ENCODE measurements around the gene SLC9B2. TPM values are rescaled to one million over a fixed set of nuclear protein-coding genes. Genes with fewer than 3 reads are reported as not detected.

The SLC9B2 gene
- total RNA-seq, 1 donor from 2014 or later: 16.3 TPM

- Histone ChIP-seq H2AFZ (ENCODE audit: low read depth, low read length) (no peak overlapping the region), H3K9me3 (ENCODE audit: insufficient read depth, low read depth, low read length) (no peaks in the 10 kb centered on the region), H3K4me3 (ENCODE audit: insufficient read depth, low read depth, low read length) (no peak overlapping the region), H3K4me1 (ENCODE audit: insufficient read depth, low read length) (peaks cover 12% of the 10 kb centered on the region), H3K79me2 (ENCODE audit: insufficient read depth, low read length) (peaks cover 17% of the 10 kb centered on the region), H3K36me3 (ENCODE audit: insufficient read depth, low read length) (peaks cover 4% of the 10 kb centered on the region), H3K27ac (ENCODE audit: low read depth, low read length) (no peak overlapping the region), H3K4me2 (ENCODE audit: low read length) (no peak overlapping the region), H4K20me1 (ENCODE audit: insufficient read depth, low read length) (no peaks in the 10 kb centered on the region), H3K27me3 (ENCODE audit: insufficient read depth, low read length) (no peaks in the 10 kb centered on the region), H3K9ac (ENCODE audit: low read length) (no peak overlapping the region)
- Mint-ChIP-seq H3K27me3 (ENCODE audit: low read depth, unreplicated experiment) (no peaks in the 10 kb centered on the region), H3K9me3 (ENCODE audit: unreplicated experiment) (no peaks in the 10 kb centered on the region), H3K4me3 (ENCODE audit: unreplicated experiment) (no peak overlapping the region), H3K27ac (ENCODE audit: unreplicated experiment) (no peak overlapping the region), H3K4me1 (ENCODE audit: low read depth, unreplicated experiment) (no peaks in the 10 kb centered on the region), H3K36me3 (ENCODE audit: low read depth, unreplicated experiment) (no peaks in the 10 kb centered on the region)
- DNase-seq (ENCODE audit: low read depth) (no peak), FAIRE-seq (no peak)
- TF ChIP-seq EZH2 (IDR thresholded peaks at IDR 0.05; ENCODE audit: insufficient read depth, low read length) (no peak), CTCF (IDR thresholded peaks at IDR 0.05; ENCODE audit: insufficient read depth, low read depth, low read length) (no peak)
Observed at GRCh38 chr4:103079621-103080020, 3.1 kb upstream of the SLC9B2 start.

DNA sequence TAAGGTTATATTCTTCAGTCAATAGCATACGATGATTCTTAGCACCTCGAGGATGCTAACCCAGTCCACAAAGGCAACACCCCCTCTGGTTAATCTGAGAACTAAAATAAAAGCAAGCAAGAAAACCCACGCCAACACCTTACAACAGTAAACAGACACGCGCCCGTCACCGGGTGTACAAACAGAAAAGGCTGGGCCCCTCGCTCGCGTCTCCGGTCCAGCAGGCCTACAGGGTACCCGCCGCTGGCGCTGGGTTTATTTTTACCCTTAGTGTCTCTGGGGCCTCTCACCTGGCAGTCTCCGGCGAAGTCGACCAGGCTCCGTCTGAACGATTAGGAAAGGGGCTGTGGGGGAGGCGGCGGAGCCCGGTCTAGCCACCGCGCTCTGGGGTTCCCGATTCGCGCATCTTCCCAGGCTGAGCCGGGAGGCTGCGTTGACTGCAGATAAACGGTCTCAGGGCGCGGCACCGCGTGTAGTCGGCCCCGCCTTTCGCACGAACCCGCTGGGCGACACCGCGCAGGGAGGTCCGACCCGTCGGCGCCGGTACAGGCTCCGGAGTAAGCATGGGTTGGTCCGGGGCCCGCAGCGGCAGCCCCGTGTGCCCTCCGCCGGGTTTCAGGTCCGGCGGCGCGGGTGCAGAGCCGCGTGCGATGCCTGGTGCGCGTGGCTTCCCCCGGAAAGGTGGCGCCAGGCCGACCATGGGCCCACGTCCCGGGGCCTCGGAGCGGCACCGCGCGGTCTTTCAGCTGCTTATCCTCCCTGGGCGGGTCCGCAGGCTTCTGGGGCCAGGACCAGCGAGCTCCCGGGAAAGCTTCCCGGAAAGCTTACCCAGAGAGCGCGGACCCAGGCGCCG lies 441 bp downstream of the SLC9B2 start:
- Histone ChIP-seq H3K4me1 (ENCODE audit: insufficient read depth, low read length) (peaks cover 12% of the 10 kb centered on the region), H3K9me3 (ENCODE audit: insufficient read depth, low read depth, low read length) (no peaks in the 10 kb centered on the region), H3K79me2 (ENCODE audit: insufficient read depth, low read length) (peaks cover 34% of the 10 kb centered on the region), H3K36me3 (ENCODE audit: insufficient read depth, low read length) (peaks cover 4% of the 10 kb centered on the region), H4K20me1 (ENCODE audit: insufficient read depth, low read length) (no peaks in the 10 kb centered on the region), H3K27me3 (ENCODE audit: insufficient read depth, low read length) (no peaks in the 10 kb centered on the region), H3K9ac (ENCODE audit: low read length) (peak overlapping the region; percentile 91), H2AFZ (ENCODE audit: low read depth, low read length) (peak overlapping the region; percentile 93), H3K4me2 (ENCODE audit: low read length) (peak overlapping the region; percentile 92), H3K27ac (ENCODE audit: low read depth, low read length) (peak overlapping the region; percentile 81), H3K4me3 (ENCODE audit: insufficient read depth, low read depth, low read length) (peak overlapping the region; percentile 82)
- no peaks in the 10 kb centered on the region for H3K9me3 Mint-ChIP-seq (ENCODE audit: unreplicated experiment)
- TF ChIP-seq CTCF (IDR thresholded peaks at IDR 0.05; ENCODE audit: insufficient read depth, low read depth, low read length) (no peak), EZH2 (IDR thresholded peaks at IDR 0.05; ENCODE audit: insufficient read depth, low read length) (no peak)
- FAIRE-seq: no peak
- H3K36me3 Mint-ChIP-seq (ENCODE audit: low read depth, unreplicated experiment): no peaks in the 10 kb centered on the region
- peak overlapping the region; percentile 94 for H3K27ac Mint-ChIP-seq (ENCODE audit: unreplicated experiment)
- H3K4me3 Mint-ChIP-seq (ENCODE audit: unreplicated experiment): peak overlapping the region; percentile 96
- H3K4me1 Mint-ChIP-seq (ENCODE audit: low read depth, unreplicated experiment): peaks cover 1% of the 10 kb centered on the region
- no peaks in the 10 kb centered on the region for H3K27me3 Mint-ChIP-seq (ENCODE audit: low read depth, unreplicated experiment)
- DNase-seq (ENCODE audit: low read depth): peak; percentile 54

GRCh38 chr4:103075435-103075893 lies 1.1 kb downstream of the SLC9B2 start:
- H3K27ac Mint-ChIP-seq (ENCODE audit: unreplicated experiment): no peak overlapping the region
- FAIRE-seq: no peak

More at GRCh38 chr4:103075435-103075893, 1.1 kb downstream of the SLC9B2 start:
- peaks cover 12% of the 10 kb centered on the region for H3K4me1 ChIP-seq (ENCODE audit: insufficient read depth, low read length)
- no peaks in the 10 kb centered on the region for H3K36me3 Mint-ChIP-seq (ENCODE audit: low read depth, unreplicated experiment)
- no peaks in the 10 kb centered on the region for H3K9me3 ChIP-seq (ENCODE audit: insufficient read depth, low read depth, low read length)
- no peaks in the 10 kb centered on the region for H4K20me1 ChIP-seq (ENCODE audit: insufficient read depth, low read length)
- DNase-seq (ENCODE audit: low read depth): peak; percentile 12
- TF ChIP-seq EZH2 (IDR thresholded peaks at IDR 0.05; ENCODE audit: insufficient read depth, low read length) (no peak), CTCF (IDR thresholded peaks at IDR 0.05; ENCODE audit: insufficient read depth, low read depth, low read length) (no peak)
- H3K27ac ChIP-seq (ENCODE audit: low read depth, low read length): peak overlapping the region; percentile 81
- no peaks in the 10 kb centered on the region for H3K27me3 Mint-ChIP-seq (ENCODE audit: low read depth, unreplicated experiment)
- no peaks in the 10 kb centered on the region for H3K9me3 Mint-ChIP-seq (ENCODE audit: unreplicated experiment)
- peak overlapping the region; percentile 82 for H3K4me3 ChIP-seq (ENCODE audit: insufficient read depth, low read depth, low read length)
- peaks cover 34% of the 10 kb centered on the region for H3K79me2 ChIP-seq (ENCODE audit: insufficient read depth, low read length)
- H3K4me2 ChIP-seq (ENCODE audit: low read length): peak overlapping the region; percentile 92
- H3K9ac ChIP-seq (ENCODE audit: low read length): peak overlapping the region; percentile 91
- H3K27me3 ChIP-seq (ENCODE audit: insufficient read depth, low read length): no peaks in the 10 kb centered on the region
- H3K36me3 ChIP-seq (ENCODE audit: insufficient read depth, low read length): peaks cover 4% of the 10 kb centered on the region
- peak overlapping the region; percentile 96 for H3K4me3 Mint-ChIP-seq (ENCODE audit: unreplicated experiment)
- H3K4me1 Mint-ChIP-seq (ENCODE audit: low read depth, unreplicated experiment): peaks cover 1% of the 10 kb centered on the region
- peak overlapping the region; percentile 93 for H2AFZ ChIP-seq (ENCODE audit: low read depth, low read length)
